OCI-LY1 (cell line): ENCODE data around the gene CCDC110.

ENCODE experiments used
- EZH2 ChIP-seq: fragments of 200-600 bp; sonication (generic), shearing (Covaris generic); IDR thresholded peaks from 2 replicates; pipeline ENCODE4 v1.8.0; 2017; ENCODE audit warnings: borderline replicate concordance, mixed run types, mild to moderate bottlenecking, antibody characterized with exemption, low read length, moderate library complexity, mixed read lengths
- TF ChIP-seq, protein P1 (sequence below): fragments of 200-600 bp; sonication (generic), shearing (Covaris generic); IDR thresholded peaks from 2 replicates; pipeline ENCODE4 v1.5.1; 2017; ENCODE audit warnings: mild to moderate bottlenecking, antibody characterized with exemption, low read length, moderate library complexity, mixed read lengths

DNA sequence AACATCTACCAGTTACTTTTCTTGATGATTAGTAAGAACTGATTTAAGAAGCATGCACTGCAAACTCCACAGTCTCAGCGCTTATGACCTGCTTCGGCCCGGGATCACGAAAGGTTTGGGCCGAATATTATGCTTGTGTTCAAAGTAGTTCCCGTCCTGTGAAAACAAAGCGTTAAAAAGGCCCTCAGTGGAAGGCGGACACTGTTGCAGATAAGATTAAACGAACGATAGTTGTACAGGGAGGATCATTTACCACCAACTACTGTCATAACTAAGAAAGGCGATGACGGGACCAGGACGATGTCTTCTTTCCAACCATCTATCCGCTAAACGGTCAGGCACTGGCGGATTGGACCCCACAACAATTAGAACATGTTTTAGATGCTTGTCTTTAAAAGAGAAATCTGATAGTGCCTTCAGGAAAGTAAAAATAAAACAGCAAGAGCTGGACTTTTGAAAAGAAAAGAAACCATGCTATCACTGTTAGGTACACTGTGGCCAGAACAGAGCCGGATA lies 42.7 kb upstream of the CCDC110 start:
- TF ChIP-seq, protein P1, sequence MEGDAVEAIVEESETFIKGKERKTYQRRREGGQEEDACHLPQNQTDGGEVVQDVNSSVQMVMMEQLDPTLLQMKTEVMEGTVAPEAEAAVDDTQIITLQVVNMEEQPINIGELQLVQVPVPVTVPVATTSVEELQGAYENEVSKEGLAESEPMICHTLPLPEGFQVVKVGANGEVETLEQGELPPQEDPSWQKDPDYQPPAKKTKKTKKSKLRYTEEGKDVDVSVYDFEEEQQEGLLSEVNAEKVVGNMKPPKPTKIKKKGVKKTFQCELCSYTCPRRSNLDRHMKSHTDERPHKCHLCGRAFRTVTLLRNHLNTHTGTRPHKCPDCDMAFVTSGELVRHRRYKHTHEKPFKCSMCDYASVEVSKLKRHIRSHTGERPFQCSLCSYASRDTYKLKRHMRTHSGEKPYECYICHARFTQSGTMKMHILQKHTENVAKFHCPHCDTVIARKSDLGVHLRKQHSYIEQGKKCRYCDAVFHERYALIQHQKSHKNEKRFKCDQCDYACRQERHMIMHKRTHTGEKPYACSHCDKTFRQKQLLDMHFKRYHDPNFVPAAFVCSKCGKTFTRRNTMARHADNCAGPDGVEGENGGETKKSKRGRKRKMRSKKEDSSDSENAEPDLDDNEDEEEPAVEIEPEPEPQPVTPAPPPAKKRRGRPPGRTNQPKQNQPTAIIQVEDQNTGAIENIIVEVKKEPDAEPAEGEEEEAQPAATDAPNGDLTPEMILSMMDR, result no peak
- TF ChIP-seq EZH2, result no peak
